ENCODE results near the gene TUBB3. TPM values are rescaled to one million over a fixed set of nuclear protein-coding genes. Genes with fewer than 3 reads are reported as not detected.

The TUBB3 gene
- polyA plus RNA-seq, 4 donors, result 0.89 to 42.0 (median 4.6) TPM

GRCh38 chr16:89951509-89951908 lies 28.4 kb downstream of the TUBB3 start:
- Histone ChIP-seq H3K4me3 (ENCODE audit: low read depth in 1 of 3, low read length in 3 of 3) (no peak overlapping the region), H3K9me3 (ENCODE audit: control insufficient read depth in 2 of 2, insufficient read depth in 1 of 2, low read depth in 1 of 2, low read length in 1 of 2) (no peaks in the 10 kb centered on the region), H3K27ac (ENCODE audit: low read depth in 1 of 3, low read length in 2 of 3) (no peak overlapping the region), H3K36me3 (ENCODE audit: control insufficient read depth in 3 of 3, insufficient read depth in 2 of 3, low read depth in 1 of 3, low read length in 3 of 3) (peaks cover 0 to 34% (median 0%) of the 10 kb centered on the region in 3 donors), H3K27me3 (ENCODE audit: control insufficient read depth in 3 of 3, insufficient read depth in 3 of 3, low read length in 3 of 3) (peaks cover 0 to 10% (median 0%) of the 10 kb centered on the region in 3 donors), H3K4me1 (ENCODE audit: control insufficient read depth in 3 of 3, insufficient read depth in 2 of 3, low read depth in 1 of 3, low read length in 2 of 3) (peaks cover 0 to 5% (median 3%) of the 10 kb centered on the region in 3 donors)
- DNase-seq (no peak), FAIRE-seq (no peak)
- 92 to 96% (median 96%) methylated on average over 5 of the region's 5 CpGs for WGBS, 3 donors

DNA sequence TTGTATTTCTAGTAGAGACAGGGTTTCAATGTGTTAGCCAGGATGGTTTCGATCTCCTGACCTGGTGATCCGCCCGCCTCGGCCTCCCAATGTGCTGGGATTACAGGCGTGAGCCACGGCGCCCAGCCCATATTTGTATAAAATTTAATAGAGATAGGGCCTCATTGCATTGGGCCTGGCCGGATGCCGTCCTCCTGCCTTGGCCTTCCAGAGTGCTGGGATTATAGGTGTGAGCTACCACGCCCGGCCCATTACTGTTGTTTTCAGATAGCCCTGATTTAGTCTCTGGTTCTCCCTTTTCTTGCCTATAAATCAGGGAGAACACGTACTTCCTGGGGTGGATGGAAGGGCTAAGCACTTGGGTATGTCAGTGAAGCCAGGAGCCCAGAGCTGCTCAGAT lies 28.9 kb downstream of the TUBB3 start:
- Histone ChIP-seq H3K4me3 (ENCODE audit: low read depth in 1 of 3, low read length in 3 of 3) (no peak overlapping the region), H3K27ac (ENCODE audit: low read depth in 1 of 3, low read length in 2 of 3) (no peak overlapping the region), H3K27me3 (ENCODE audit: control insufficient read depth in 3 of 3, insufficient read depth in 3 of 3, low read length in 3 of 3) (peaks cover 0 to 6% (median 0%) of the 10 kb centered on the region in 3 donors), H3K36me3 (ENCODE audit: control insufficient read depth in 3 of 3, insufficient read depth in 2 of 3, low read depth in 1 of 3, low read length in 3 of 3) (peaks cover 0 to 39% (median 0%) of the 10 kb centered on the region in 3 donors), H3K9me3 (ENCODE audit: control insufficient read depth in 2 of 2, insufficient read depth in 1 of 2, low read depth in 1 of 2, low read length in 1 of 2) (no peaks in the 10 kb centered on the region), H3K4me1 (ENCODE audit: control insufficient read depth in 3 of 3, insufficient read depth in 2 of 3, low read depth in 1 of 3, low read length in 2 of 3) (peaks cover 0 to 5% (median 3%) of the 10 kb centered on the region in 3 donors)
- WGBS, 3 donors, result 86 to 93% (median 87%) methylated on average over 12 of the region's 12 CpGs
- no peak for FAIRE-seq
- DNase-seq, result no peak

DNA sequence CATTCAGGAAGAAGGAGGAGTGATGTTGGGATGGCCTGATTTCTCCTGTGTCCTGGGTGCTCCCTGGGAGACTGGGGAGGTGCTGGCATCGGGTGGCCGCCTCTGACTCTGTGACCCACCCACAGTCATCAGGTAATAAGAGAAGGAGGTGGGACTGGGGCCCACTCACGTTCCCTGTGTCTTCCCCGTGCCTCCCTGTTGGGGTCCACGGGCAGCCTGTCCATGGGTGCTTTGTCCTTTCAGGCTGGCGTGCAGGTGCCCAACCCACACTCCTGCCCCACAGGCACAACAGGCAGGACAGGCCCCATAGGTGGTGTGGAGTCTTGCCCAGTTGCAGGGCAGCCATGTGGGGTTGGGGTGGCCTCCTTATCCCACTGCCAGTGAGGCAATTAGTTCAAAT lies 29.4 kb downstream of the TUBB3 start:
- FAIRE-seq (no peak), DNase-seq (no peak)
- peaks cover 0 to 44% (median 0%) of the 10 kb centered on the region in 3 donors for H3K36me3 ChIP-seq (ENCODE audit: control insufficient read depth in 3 of 3, insufficient read depth in 2 of 3, low read depth in 1 of 3, low read length in 3 of 3)
- peaks cover 0 to 5% (median 3%) of the 10 kb centered on the region in 3 donors for H3K4me1 ChIP-seq (ENCODE audit: control insufficient read depth in 3 of 3, insufficient read depth in 2 of 3, low read depth in 1 of 3, low read length in 2 of 3)
- H3K9me3 ChIP-seq (ENCODE audit: control insufficient read depth in 2 of 2, insufficient read depth in 1 of 2, low read depth in 1 of 2, low read length in 1 of 2), result no peaks in the 10 kb centered on the region
- WGBS, 3 donors, result 92 to 94% (median 93%) methylated on average over 6 of the region's 6 CpGs
- no peak overlapping the region for H3K27ac ChIP-seq (ENCODE audit: low read depth in 1 of 3, low read length in 2 of 3)
- peaks cover 0 to 4% (median 0%) of the 10 kb centered on the region in 3 donors for H3K27me3 ChIP-seq (ENCODE audit: control insufficient read depth in 3 of 3, insufficient read depth in 3 of 3, low read length in 3 of 3)
- no peak overlapping the region for H3K4me3 ChIP-seq (ENCODE audit: low read depth in 1 of 3, low read length in 3 of 3)

DNA sequence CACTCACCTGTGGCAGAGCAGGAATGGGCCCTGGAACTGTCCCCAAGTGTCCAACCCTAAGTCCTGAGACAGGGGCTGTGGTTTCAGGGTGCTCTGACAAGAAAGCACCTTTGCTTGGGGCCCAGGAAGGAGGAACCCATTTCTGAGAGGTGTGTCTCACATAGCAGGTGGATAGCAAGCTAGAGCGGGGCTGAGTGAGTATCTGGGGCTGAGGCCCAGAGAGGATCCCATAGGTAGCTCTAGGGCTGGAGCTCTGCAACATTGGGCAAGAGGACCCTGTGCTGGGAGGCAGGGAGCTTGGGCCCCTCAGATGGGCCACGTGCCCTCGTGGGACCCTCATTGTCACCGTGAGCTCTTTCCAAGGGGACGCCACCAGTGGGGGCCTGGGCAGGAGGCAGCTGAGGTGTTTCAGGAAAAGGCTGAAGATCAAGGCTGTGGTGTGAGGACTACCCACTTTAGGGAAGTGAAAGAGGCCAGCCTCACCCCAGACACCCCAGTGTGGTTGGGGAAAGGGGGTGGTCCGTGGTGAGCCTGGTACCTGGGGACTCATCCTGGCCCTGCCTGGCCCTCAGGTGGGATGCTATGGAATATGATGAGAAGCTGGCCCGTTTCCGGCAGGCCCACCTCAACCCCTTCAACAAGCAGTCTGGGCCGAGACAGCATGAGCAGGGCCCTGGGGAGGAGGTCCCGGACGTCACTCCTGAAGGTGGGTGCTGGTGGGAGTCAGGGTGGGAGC lies 30.7 kb downstream of the TUBB3 start:
- no peak overlapping the region for H3K27ac ChIP-seq (ENCODE audit: low read depth in 1 of 3, low read length in 2 of 3)
- H3K9me3 ChIP-seq (ENCODE audit: control insufficient read depth in 2 of 2, insufficient read depth in 1 of 2, low read depth in 1 of 2, low read length in 1 of 2), result no peaks in the 10 kb centered on the region
- no peak overlapping the region for H3K4me3 ChIP-seq (ENCODE audit: low read depth in 1 of 3, low read length in 3 of 3)
- peaks cover 0 to 57% (median 0%) of the 10 kb centered on the region in 3 donors for H3K36me3 ChIP-seq (ENCODE audit: control insufficient read depth in 3 of 3, insufficient read depth in 2 of 3, low read depth in 1 of 3, low read length in 3 of 3)
- no peaks in the 10 kb centered on the region for H3K27me3 ChIP-seq (ENCODE audit: control insufficient read depth in 3 of 3, insufficient read depth in 3 of 3, low read length in 3 of 3)
- H3K4me1 ChIP-seq (ENCODE audit: control insufficient read depth in 3 of 3, insufficient read depth in 2 of 3, low read depth in 1 of 3, low read length in 2 of 3), result no peaks in the 10 kb centered on the region
- FAIRE-seq (no peak), DNase-seq (no peak)
- 83 to 91% (median 91%) methylated on average over 11 of the region's 11 CpGs for WGBS, 3 donors

DNA sequence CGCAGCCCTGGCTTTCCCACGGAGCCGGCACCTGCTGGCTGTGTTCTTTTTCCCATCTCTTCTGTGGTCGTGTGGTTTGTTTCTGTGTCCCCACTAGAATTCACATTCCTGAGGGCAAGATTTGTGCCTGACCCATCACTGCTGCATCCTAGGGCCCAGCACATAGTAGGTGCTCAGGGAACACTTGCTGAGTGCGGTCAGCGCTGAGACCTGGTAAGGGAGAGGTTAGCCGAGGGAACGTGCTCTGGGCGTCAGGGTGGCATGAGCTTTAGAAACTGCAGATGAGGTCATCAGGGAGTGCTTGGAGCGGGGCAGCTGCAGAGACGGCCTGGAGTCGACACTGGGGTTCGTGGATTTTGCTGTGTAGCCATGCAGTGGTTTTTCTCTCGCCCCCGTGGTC lies 31.3 kb downstream of the TUBB3 start:
- DNase-seq, result no peak
- 90 to 92% (median 90%) methylated on average over 15 of the region's 15 CpGs for WGBS, 3 donors
- no peaks in the 10 kb centered on the region for H3K4me1 ChIP-seq (ENCODE audit: control insufficient read depth in 3 of 3, insufficient read depth in 2 of 3, low read depth in 1 of 3, low read length in 2 of 3)
- no peaks in the 10 kb centered on the region for H3K27me3 ChIP-seq (ENCODE audit: control insufficient read depth in 3 of 3, insufficient read depth in 3 of 3, low read length in 3 of 3)
- no peak for FAIRE-seq
- peaks cover 0 to 60% (median 0%) of the 10 kb centered on the region in 3 donors for H3K36me3 ChIP-seq (ENCODE audit: control insufficient read depth in 3 of 3, insufficient read depth in 2 of 3, low read depth in 1 of 3, low read length in 3 of 3)
- H3K4me3 ChIP-seq (ENCODE audit: low read depth in 1 of 3, low read length in 3 of 3), result no peak overlapping the region
- no peaks in the 10 kb centered on the region for H3K9me3 ChIP-seq (ENCODE audit: control insufficient read depth in 2 of 2, insufficient read depth in 1 of 2, low read depth in 1 of 2, low read length in 1 of 2)
- H3K27ac ChIP-seq (ENCODE audit: low read depth in 1 of 3, low read length in 2 of 3), result no peak overlapping the region

DNA sequence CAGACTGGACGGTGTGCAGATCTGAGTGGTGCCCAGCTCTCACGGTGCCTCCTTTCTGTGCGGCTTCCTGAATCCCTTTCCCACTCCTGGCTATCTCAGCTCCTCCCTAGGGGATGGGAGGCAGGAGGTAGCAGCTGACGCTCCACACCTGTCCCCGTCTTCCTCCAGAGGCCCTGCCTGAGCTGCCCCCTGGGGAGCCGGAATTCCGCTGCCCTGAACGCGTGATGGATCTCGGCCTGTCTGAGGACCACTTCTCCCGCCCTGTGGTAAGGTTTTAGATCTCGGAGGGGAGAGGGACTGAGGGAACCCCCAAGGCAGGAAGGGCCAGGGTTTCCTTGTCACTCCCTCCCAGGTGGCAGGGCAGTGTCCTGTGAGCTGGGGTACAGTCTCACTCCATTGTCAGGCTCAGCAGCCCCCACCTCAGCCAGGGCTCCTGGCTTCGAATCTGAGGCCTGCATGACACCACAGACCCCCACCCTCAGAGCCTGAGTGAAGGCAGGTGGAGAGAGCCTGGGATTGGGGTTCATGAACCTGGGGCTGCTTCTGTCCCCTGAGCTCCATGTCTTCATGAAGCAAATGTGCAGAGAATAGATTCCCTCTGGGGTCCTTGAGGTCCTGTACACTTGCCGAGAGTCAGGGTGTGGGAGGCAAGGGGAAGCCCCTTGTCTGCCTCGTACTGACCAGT lies 32.0 kb downstream of the TUBB3 start:
- DNase-seq, result no peak
- no peaks in the 10 kb centered on the region for H3K9me3 ChIP-seq (ENCODE audit: control insufficient read depth in 2 of 2, insufficient read depth in 1 of 2, low read depth in 1 of 2, low read length in 1 of 2)
- H3K36me3 ChIP-seq (ENCODE audit: control insufficient read depth in 3 of 3, insufficient read depth in 2 of 3, low read depth in 1 of 3, low read length in 3 of 3), result peaks cover 0 to 66% (median 0%) of the 10 kb centered on the region in 3 donors
- WGBS, 3 donors, result 88 to 93% (median 89%) methylated on average over 15 of the region's 15 CpGs
- no peak overlapping the region for H3K27ac ChIP-seq (ENCODE audit: low read depth in 1 of 3, low read length in 2 of 3)
- no peak for FAIRE-seq
- H3K4me1 ChIP-seq (ENCODE audit: control insufficient read depth in 3 of 3, insufficient read depth in 2 of 3, low read depth in 1 of 3, low read length in 2 of 3), result no peaks in the 10 kb centered on the region
- no peak overlapping the region for H3K4me3 ChIP-seq (ENCODE audit: low read depth in 1 of 3, low read length in 3 of 3)
- H3K27me3 ChIP-seq (ENCODE audit: control insufficient read depth in 3 of 3, insufficient read depth in 3 of 3, low read length in 3 of 3), result no peaks in the 10 kb centered on the region

- no peaks in the 10 kb centered on the region for H3K4me1 ChIP-seq (ENCODE audit: control insufficient read depth in 3 of 3, insufficient read depth in 2 of 3, low read depth in 1 of 3, low read length in 2 of 3)
- H3K9me3 ChIP-seq (ENCODE audit: control insufficient read depth in 2 of 2, insufficient read depth in 1 of 2, low read depth in 1 of 2, low read length in 1 of 2), result no peaks in the 10 kb centered on the region
- no peak overlapping the region for H3K27ac ChIP-seq (ENCODE audit: low read depth in 1 of 3, low read length in 2 of 3)
- 88 to 94% (median 91%) methylated on average over 15 of the region's 15 CpGs for WGBS, 3 donors
- H3K4me3 ChIP-seq (ENCODE audit: low read depth in 1 of 3, low read length in 3 of 3), result no peak overlapping the region
- no peak for DNase-seq
- FAIRE-seq, result no peak
- no peaks in the 10 kb centered on the region for H3K27me3 ChIP-seq (ENCODE audit: control insufficient read depth in 3 of 3, insufficient read depth in 3 of 3, low read length in 3 of 3)
- peaks cover 0 to 81% (median 0%) of the 10 kb centered on the region in 3 donors for H3K36me3 ChIP-seq (ENCODE audit: control insufficient read depth in 3 of 3, insufficient read depth in 2 of 3, low read depth in 1 of 3, low read length in 3 of 3)
These were observed 33.5 kb downstream of the TUBB3 start for GRCh38 chr16:89956505-89957215.

DNA sequence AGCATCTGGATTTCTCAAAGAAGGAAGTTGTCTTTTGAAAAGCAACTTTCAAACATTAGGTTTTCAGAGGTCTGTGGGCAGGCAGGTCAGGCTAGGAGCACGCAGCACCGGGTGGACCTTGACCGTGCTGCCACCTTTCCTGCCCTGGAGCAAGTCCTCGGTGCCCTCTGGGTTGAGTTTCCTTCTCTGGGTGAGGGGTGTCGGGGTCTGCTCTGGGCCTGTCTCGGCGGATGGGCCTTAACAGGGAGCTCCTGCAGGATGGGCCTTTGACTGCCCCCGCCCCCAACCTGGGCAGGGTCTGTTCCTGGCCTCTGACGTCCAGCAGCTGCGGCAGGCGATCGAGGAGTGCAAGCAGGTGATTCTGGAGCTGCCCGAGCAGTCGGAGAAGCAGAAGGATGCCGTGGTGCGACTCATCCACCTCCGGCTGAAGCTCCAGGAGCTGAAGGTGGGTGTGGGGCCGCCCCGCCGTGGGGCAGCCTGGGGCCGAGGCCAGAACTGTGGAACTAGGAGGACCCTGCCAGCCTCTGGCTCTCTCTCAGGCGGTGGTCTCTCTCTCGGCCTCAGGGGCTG lies 34.2 kb downstream of the TUBB3 start:
- H3K27ac ChIP-seq (ENCODE audit: low read depth in 1 of 3, low read length in 2 of 3), result no peak overlapping the region
- H3K27me3 ChIP-seq (ENCODE audit: control insufficient read depth in 3 of 3, insufficient read depth in 3 of 3, low read length in 3 of 3), result no peaks in the 10 kb centered on the region
- no peak overlapping the region for H3K4me3 ChIP-seq (ENCODE audit: low read depth in 1 of 3, low read length in 3 of 3)
- no peak for DNase-seq
- 91 to 95% (median 95%) methylated on average over 21 to 23 of the region's 23 CpGs for WGBS, 3 donors
- H3K36me3 ChIP-seq (ENCODE audit: control insufficient read depth in 3 of 3, insufficient read depth in 2 of 3, low read depth in 1 of 3, low read length in 3 of 3), result peaks cover 0 to 86% (median 0%) of the 10 kb centered on the region in 3 donors
- H3K9me3 ChIP-seq (ENCODE audit: control insufficient read depth in 2 of 2, insufficient read depth in 1 of 2, low read depth in 1 of 2, low read length in 1 of 2), result no peaks in the 10 kb centered on the region
- no peak for FAIRE-seq
- no peaks in the 10 kb centered on the region for H3K4me1 ChIP-seq (ENCODE audit: control insufficient read depth in 3 of 3, insufficient read depth in 2 of 3, low read depth in 1 of 3, low read length in 2 of 3)

Measured in small intestine (tissue), 7 donors.